ENCODE measurements around the gene SFTPB.

- TF ChIP-seq ATF3 (IDR thresholded peaks at IDR 0.05) (no peak), CTCF (IDR thresholded peaks at IDR 0.05; ENCODE audit: low read depth, low read length, missing input control) (no peak), SP1 (IDR thresholded peaks at IDR 0.05) (no peak), HNF4G (IDR thresholded peaks at IDR 0.05) (no peak), NR2F2 (IDR thresholded peaks at IDR 0.05) (no peak), GABPA (IDR thresholded peaks at IDR 0.05 in 1 of 2, conservative IDR thresholded peaks at IDR 0.05 in 1 of 2) (no peak), RAD21 (IDR thresholded peaks at IDR 0.05) (no peak), TAF1 (conservative IDR thresholded peaks at IDR 0.05) (no peak), RXRA (IDR thresholded peaks at IDR 0.05) (no peak)
These were observed 38.7 kb upstream of the SFTPB start for GRCh38 chr2:85706599-85707296.

All from liver (tissue), 3 donors.